ENCODE measurements around the gene OGA. TPM values are rescaled to one million over a fixed set of nuclear protein-coding genes. Genes with fewer than 3 reads are reported as not detected.

OGA gene
- total RNA-seq, 1 donor from 2014 or later, result 96.4 TPM

GRCh38 chr10:101767966-101768790, 50.1 kb downstream of the OGA start:
- Histone ChIP-seq H3K27me3 (ENCODE audit: control insufficient read depth, insufficient read depth, low read length) (peaks cover 24% of the 10 kb centered on the region), H3K36me3 (ENCODE audit: control insufficient read depth, insufficient read depth, low read length) (no peaks in the 10 kb centered on the region), H3K4me3 (ENCODE audit: low read depth, low read length) (no peak overlapping the region)
- DNase-seq (ENCODE audit: low read depth), result no peak
- FAIRE-seq, result no peak
- no peak for TF ChIP-seq CTCF (IDR thresholded peaks at IDR 0.05; ENCODE audit: insufficient read depth, low read length, severe bottlenecking)

GRCh38 chr10:101767600-101767945, 50.7 kb downstream of the OGA start:
- Histone ChIP-seq H3K36me3 (ENCODE audit: control insufficient read depth, insufficient read depth, low read length) (no peaks in the 10 kb centered on the region), H3K27me3 (ENCODE audit: control insufficient read depth, insufficient read depth, low read length) (peaks cover 18% of the 10 kb centered on the region), H3K4me3 (ENCODE audit: low read depth, low read length) (no peak overlapping the region)
- FAIRE-seq (no peak), DNase-seq (ENCODE audit: low read depth) (no peak)
- no peak for TF ChIP-seq CTCF (IDR thresholded peaks at IDR 0.05; ENCODE audit: insufficient read depth, low read length, severe bottlenecking)

- FAIRE-seq (no peak), DNase-seq (ENCODE audit: low read depth) (no peak)
- Histone ChIP-seq H3K27me3 (ENCODE audit: control insufficient read depth, insufficient read depth, low read length) (peaks cover 13% of the 10 kb centered on the region), H3K36me3 (ENCODE audit: control insufficient read depth, insufficient read depth, low read length) (no peaks in the 10 kb centered on the region), H3K4me3 (ENCODE audit: low read depth, low read length) (no peak overlapping the region)
- TF ChIP-seq CTCF (IDR thresholded peaks at IDR 0.05; ENCODE audit: insufficient read depth, low read length, severe bottlenecking), result no peak
Measured at GRCh38 chr10:101766753-101767599, 51.3 kb downstream of the OGA start.

GRCh38 chr10:101766306-101766705, 51.9 kb downstream of the OGA start:
- DNase-seq (ENCODE audit: low read depth) (no peak), FAIRE-seq (no peak)
- Histone ChIP-seq H3K36me3 (ENCODE audit: control insufficient read depth, insufficient read depth, low read length) (no peaks in the 10 kb centered on the region), H3K4me3 (ENCODE audit: low read depth, low read length) (no peak overlapping the region), H3K27me3 (ENCODE audit: control insufficient read depth, insufficient read depth, low read length) (peaks cover 12% of the 10 kb centered on the region)
- TF ChIP-seq CTCF (IDR thresholded peaks at IDR 0.05; ENCODE audit: insufficient read depth, low read length, severe bottlenecking), result no peak

GRCh38 chr10:101763141-101763846, 55.0 kb downstream of the OGA start:
- TF ChIP-seq CTCF (IDR thresholded peaks at IDR 0.05; ENCODE audit: insufficient read depth, low read length, severe bottlenecking), result no peak
- Histone ChIP-seq H3K4me3 (ENCODE audit: low read depth, low read length) (no peak overlapping the region), H3K27me3 (ENCODE audit: control insufficient read depth, insufficient read depth, low read length) (peaks cover 11% of the 10 kb centered on the region), H3K36me3 (ENCODE audit: control insufficient read depth, insufficient read depth, low read length) (no peaks in the 10 kb centered on the region)
- FAIRE-seq, result no peak
- no peak for DNase-seq (ENCODE audit: low read depth)
